ENCODE measurements around the gene UBE2I. TPM values are rescaled to one million over a fixed set of nuclear protein-coding genes. Genes with fewer than 3 reads are reported as not detected.

UBE2I gene
- total RNA-seq, 1 experiment from 2014 or later = 198 TPM

DNA sequence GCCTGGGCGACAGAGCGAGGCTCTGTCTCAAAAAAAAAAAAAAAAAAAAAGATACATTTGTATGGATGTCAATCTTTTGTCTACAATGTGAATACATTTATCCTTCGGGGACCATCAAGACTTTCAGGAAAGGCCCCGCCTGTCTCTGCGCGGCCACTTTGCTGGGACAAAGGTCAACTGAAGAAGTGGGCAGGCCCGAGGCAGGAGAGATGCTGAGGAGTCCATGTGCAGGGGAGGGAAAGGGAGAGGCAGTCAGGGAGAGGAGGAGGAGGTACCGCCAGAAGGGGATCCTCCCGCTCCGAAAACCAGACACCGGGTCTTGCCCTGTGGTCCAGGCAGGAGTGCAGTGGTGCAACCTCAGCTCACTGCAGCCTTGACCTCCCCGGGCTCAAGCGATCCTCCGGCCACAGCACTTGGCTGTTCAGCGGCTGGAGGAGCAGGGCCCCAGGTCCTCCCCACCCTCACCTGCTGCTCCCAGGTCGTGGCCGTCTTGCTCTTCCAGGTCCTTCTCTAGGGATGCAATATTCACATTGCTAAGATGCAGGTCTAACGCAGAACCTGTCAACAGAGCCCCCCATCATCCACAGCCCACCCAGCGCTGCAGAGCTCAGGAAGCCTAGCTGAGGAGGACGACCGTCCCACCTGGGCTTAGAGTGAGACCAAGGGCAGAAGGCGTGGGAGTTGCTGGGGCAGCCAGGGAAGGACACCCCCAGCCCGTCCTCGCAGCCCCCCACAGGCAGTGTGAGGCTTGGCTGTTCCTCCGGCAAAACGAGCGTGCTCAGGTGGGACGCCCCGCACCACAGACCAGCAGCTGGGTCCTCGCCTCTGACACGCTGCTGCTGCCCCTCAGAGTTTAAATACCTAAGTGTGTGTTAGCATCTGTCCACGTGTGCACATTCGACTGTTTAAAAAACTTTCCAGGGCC is 61.9 kb downstream of the UBE2I start:
- ATAC-seq (no peak), DNase-seq (ENCODE audit: low read depth, low spot score) (no peak)
- no peaks in the 10 kb centered on the region; the same call in 1 of the 2 replicates for H3K4me1 ChIP-seq (ENCODE audit: control insufficient read depth, insufficient read depth, low read length)
- TF ChIP-seq POLR2AphosphoS5 (IDR thresholded peaks at IDR 0.05; ENCODE audit: low read depth, low read length) (no peak), TCF7L2 (IDR thresholded peaks at IDR 0.05; ENCODE audit: low read depth, low read length) (no peak), SIN3A (IDR thresholded peaks at IDR 0.05; ENCODE audit: borderline replicate concordance, insufficient read depth, low read depth, low read length) (no peak)
- TF ChIP-seq, protein P1, sequence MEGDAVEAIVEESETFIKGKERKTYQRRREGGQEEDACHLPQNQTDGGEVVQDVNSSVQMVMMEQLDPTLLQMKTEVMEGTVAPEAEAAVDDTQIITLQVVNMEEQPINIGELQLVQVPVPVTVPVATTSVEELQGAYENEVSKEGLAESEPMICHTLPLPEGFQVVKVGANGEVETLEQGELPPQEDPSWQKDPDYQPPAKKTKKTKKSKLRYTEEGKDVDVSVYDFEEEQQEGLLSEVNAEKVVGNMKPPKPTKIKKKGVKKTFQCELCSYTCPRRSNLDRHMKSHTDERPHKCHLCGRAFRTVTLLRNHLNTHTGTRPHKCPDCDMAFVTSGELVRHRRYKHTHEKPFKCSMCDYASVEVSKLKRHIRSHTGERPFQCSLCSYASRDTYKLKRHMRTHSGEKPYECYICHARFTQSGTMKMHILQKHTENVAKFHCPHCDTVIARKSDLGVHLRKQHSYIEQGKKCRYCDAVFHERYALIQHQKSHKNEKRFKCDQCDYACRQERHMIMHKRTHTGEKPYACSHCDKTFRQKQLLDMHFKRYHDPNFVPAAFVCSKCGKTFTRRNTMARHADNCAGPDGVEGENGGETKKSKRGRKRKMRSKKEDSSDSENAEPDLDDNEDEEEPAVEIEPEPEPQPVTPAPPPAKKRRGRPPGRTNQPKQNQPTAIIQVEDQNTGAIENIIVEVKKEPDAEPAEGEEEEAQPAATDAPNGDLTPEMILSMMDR (IDR thresholded peaks at IDR 0.05) = no peak
- TF ChIP-seq, protein P2, sequence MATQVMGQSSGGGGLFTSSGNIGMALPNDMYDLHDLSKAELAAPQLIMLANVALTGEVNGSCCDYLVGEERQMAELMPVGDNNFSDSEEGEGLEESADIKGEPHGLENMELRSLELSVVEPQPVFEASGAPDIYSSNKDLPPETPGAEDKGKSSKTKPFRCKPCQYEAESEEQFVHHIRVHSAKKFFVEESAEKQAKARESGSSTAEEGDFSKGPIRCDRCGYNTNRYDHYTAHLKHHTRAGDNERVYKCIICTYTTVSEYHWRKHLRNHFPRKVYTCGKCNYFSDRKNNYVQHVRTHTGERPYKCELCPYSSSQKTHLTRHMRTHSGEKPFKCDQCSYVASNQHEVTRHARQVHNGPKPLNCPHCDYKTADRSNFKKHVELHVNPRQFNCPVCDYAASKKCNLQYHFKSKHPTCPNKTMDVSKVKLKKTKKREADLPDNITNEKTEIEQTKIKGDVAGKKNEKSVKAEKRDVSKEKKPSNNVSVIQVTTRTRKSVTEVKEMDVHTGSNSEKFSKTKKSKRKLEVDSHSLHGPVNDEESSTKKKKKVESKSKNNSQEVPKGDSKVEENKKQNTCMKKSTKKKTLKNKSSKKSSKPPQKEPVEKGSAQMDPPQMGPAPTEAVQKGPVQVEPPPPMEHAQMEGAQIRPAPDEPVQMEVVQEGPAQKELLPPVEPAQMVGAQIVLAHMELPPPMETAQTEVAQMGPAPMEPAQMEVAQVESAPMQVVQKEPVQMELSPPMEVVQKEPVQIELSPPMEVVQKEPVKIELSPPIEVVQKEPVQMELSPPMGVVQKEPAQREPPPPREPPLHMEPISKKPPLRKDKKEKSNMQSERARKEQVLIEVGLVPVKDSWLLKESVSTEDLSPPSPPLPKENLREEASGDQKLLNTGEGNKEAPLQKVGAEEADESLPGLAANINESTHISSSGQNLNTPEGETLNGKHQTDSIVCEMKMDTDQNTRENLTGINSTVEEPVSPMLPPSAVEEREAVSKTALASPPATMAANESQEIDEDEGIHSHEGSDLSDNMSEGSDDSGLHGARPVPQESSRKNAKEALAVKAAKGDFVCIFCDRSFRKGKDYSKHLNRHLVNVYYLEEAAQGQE (IDR thresholded peaks at IDR 0.05; ENCODE audit: insufficient read depth in 1 of 2, low read depth in 2 of 2, low read length in 1 of 2) = no peak
- in situ Hi-C loops (cut with HindIII; ENCODE audit: low pct_unique_long_range_greater_than_20kb, low sequenced_read_pairs) (no loop called here), intact Hi-C loops (cut with micrococcal nuclease; ENCODE audit: unreplicated experiment) (no loop called here)
- H3K36me3 ChIP-seq (ENCODE audit: control insufficient read depth, insufficient read depth, low read length) = no peaks in the 10 kb centered on the region
- POLR2A ChIA-PET = interaction anchor here (0.5 to 0.7 kb wide), 2 partner anchors 11 to 18 kb away, joined by 3 to 14 read pairs; no protein-coding TSS in a partner anchor
- no TSS peak for BruUV-seq (replicated peaks)
- CTCF ChIA-PET = no interaction called here
- H3K27me3 ChIP-seq (ENCODE audit: control insufficient read depth, insufficient read depth, low read length) = no peaks in the 10 kb centered on the region
- H3K9me3 ChIP-seq (ENCODE audit: control insufficient read depth, insufficient read depth, low read depth, low read length) = no peaks in the 10 kb centered on the region
- H3K27ac ChIP-seq (ENCODE audit: low read length) = no peak overlapping the region
- no peak overlapping the region for H3K4me3 ChIP-seq (ENCODE audit: low read depth in 2 of 2, low read length in 2 of 2)

DNA sequence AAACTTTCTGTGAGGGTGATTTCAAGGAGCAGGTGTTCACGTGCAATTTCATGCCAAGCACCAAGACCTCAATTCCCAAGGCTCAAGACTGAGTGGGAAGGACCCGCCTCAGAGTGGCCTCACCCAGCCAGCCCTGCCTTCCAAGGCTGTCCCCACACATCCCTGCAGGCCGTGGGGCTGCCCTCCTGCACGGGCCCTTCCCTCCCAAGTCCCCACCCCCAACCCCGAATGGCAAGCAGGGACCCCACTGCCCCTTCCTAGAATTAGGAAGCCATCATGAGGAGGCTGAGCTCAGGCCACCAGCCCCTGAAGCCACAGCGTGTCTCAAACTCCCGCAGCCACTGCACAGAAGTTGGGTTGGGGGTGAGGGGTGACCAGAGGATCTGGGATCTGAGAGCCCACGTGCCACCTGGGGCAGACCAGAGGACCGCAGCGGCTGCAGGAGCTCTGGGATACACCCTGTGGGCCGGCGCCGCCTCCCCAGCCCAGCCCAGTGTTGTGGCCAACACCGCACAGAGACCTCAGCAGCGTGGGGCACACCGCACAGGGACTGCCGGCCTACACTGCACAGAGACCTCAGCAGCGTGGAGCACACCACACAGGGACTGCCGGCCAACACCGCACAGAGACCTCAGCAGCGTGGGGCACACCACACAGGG is 63.0 kb downstream of the UBE2I start:
- in situ Hi-C loops (cut with HindIII; ENCODE audit: low pct_unique_long_range_greater_than_20kb, low sequenced_read_pairs) = no loop called here

More for the DNA sequence above, 63.0 kb downstream of the UBE2I start:
- Histone ChIP-seq H3K9me3 (ENCODE audit: control insufficient read depth, insufficient read depth, low read depth, low read length) (no peaks in the 10 kb centered on the region), H3K27me3 (ENCODE audit: control insufficient read depth, insufficient read depth, low read length) (no peaks in the 10 kb centered on the region), H3K36me3 (ENCODE audit: control insufficient read depth, insufficient read depth, low read length) (no peaks in the 10 kb centered on the region), H3K4me3 (ENCODE audit: low read depth in 2 of 2, low read length in 2 of 2) (no peak overlapping the region), H3K4me1 (ENCODE audit: control insufficient read depth, insufficient read depth, low read length) (no peaks in the 10 kb centered on the region; the same call in 1 of the 2 replicates), H3K27ac (ENCODE audit: low read length) (no peak overlapping the region)
- TF ChIP-seq, protein P2 (IDR thresholded peaks at IDR 0.05; ENCODE audit: insufficient read depth in 1 of 2, low read depth in 2 of 2, low read length in 1 of 2) = no peak
- TF ChIP-seq SIN3A (IDR thresholded peaks at IDR 0.05; ENCODE audit: borderline replicate concordance, insufficient read depth, low read depth, low read length) (no peak), TCF7L2 (IDR thresholded peaks at IDR 0.05; ENCODE audit: low read depth, low read length) (no peak), POLR2AphosphoS5 (IDR thresholded peaks at IDR 0.05; ENCODE audit: low read depth, low read length) (no peak)
- TF ChIP-seq, protein P1 (IDR thresholded peaks at IDR 0.05) = no peak
- no TSS peak for BruUV-seq (replicated peaks)
- POLR2A ChIA-PET = interaction anchor here (0.7 kb wide), 1 partner anchor 12 kb away, joined by 3 read pairs; no protein-coding TSS in a partner anchor
- intact Hi-C loops (cut with micrococcal nuclease; ENCODE audit: unreplicated experiment) = no loop called here
- CTCF ChIA-PET = no interaction called here
- ATAC-seq (no peak), DNase-seq (ENCODE audit: low read depth, low spot score) (no peak)
